Measurements from ENCODE around the gene PNPO. TPM values are rescaled to one million over a fixed set of nuclear protein-coding genes. Genes with fewer than 3 reads are reported as not detected.

Gene PNPO
- total and polyA plus RNA-seq, 2 of the 13 experiments (the other 11 are each of a cell fraction or from before 2014, with no cell fraction given), result 47.9 to 63.3 TPM

DNA sequence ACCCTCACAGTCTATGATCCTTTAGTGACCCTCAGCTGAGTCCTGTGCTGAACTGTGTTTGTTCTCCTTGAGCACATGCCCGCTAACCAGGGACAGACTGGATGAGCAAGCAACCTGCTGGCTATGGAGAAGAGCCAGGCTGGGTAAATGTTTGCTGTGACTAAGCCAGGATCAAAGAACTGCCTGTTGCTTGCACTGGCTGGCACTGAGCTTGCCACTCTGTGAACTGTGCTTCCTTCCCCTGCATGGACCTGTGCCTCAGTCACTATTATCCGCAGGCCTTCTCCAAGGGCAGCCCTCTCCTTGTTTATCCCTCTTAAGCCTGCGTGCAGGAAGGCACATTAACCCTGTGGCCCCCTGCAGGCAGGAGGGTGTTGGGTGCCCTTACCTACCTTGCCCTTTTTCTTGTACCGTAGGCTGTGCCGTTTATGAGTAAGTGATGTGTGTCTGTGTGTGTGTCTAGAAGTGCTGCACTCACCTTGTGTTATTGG, 7.4 kb downstream of the PNPO start (continued):
- TF ChIP-seq, protein P1, sequence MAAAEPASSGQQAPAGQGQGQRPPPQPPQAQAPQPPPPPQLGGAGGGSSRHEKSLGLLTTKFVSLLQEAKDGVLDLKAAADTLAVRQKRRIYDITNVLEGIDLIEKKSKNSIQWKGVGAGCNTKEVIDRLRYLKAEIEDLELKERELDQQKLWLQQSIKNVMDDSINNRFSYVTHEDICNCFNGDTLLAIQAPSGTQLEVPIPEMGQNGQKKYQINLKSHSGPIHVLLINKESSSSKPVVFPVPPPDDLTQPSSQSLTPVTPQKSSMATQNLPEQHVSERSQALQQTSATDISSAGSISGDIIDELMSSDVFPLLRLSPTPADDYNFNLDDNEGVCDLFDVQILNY (CRISPR knock-in tag; conservative IDR thresholded peaks at IDR 0.05), result no peak
- TF ChIP-seq, protein P2, sequence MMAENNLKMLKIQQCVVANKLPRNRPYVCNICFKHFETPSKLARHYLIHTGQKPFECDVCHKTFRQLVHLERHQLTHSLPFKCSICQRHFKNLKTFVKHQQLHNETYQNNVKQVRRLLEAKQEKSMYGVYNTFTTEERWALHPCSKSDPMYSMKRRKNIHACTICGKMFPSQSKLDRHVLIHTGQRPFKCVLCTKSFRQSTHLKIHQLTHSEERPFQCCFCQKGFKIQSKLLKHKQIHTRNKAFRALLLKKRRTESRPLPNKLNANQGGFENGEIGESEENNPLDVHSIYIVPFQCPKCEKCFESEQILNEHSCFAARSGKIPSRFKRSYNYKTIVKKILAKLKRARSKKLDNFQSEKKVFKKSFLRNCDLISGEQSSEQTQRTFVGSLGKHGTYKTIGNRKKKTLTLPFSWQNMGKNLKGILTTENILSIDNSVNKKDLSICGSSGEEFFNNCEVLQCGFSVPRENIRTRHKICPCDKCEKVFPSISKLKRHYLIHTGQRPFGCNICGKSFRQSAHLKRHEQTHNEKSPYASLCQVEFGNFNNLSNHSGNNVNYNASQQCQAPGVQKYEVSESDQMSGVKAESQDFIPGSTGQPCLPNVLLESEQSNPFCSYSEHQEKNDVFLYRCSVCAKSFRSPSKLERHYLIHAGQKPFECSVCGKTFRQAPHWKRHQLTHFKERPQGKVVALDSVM (CRISPR knock-in tag; IDR thresholded peaks at IDR 0.05), result no peak
- TF ChIP-seq ZNF232 (CRISPR knock-in tag; IDR thresholded peaks at IDR 0.05; ENCODE audit: borderline replicate concordance) (0 out of 2 replicates have a peak, but pooled peaks have one; percentile 42), ZNF850 (CRISPR knock-in tag; conservative IDR thresholded peaks at IDR 0.05) (no peak), FOXO1 (CRISPR knock-in tag; IDR thresholded peaks at IDR 0.05) (0 out of 2 replicates have a peak, but pooled peaks have one; percentile 78), HNRNPLL (IDR thresholded peaks at IDR 0.05; ENCODE audit: low read depth, low read length, poor library complexity, severe bottlenecking) (no peak), PPARG (CRISPR knock-in tag; conservative IDR thresholded peaks at IDR 0.05) (0 out of 2 replicates have a peak, but pooled peaks have one; percentile 20), XBP1 (CRISPR knock-in tag; IDR thresholded peaks at IDR 0.05) (no peak), ELF3 (CRISPR knock-in tag; IDR thresholded peaks at IDR 0.05) (peak; percentile 55; the same call in 1 of the 2 replicates), KAT2B (IDR thresholded peaks at IDR 0.05; ENCODE audit: borderline replicate concordance, low read depth, low read length) (no peak), SMC3 (IDR thresholded peaks at IDR 0.05; ENCODE audit: low read length) (peak; percentile 16; the same call in 1 of the 2 replicates), MIER3 (CRISPR knock-in tag; IDR thresholded peaks at IDR 0.05; ENCODE audit: borderline replicate concordance) (no peak), ZNF7 (CRISPR knock-in tag; IDR thresholded peaks at IDR 0.05) (no peak)
- TF ChIP-seq, protein P3, sequence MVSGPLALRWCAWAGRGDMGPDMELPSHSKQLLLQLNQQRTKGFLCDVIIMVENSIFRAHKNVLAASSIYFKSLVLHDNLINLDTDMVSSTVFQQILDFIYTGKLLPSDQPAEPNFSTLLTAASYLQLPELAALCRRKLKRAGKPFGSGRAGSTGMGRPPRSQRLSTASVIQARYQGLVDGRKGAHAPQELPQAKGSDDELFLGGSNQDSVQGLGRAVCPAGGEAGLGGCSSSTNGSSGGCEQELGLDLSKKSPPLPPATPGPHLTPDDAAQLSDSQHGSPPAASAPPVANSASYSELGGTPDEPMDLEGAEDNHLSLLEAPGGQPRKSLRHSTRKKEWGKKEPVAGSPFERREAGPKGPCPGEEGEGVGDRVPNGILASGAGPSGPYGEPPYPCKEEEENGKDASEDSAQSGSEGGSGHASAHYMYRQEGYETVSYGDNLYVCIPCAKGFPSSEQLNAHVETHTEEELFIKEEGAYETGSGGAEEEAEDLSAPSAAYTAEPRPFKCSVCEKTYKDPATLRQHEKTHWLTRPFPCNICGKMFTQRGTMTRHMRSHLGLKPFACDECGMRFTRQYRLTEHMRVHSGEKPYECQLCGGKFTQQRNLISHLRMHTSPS (CRISPR knock-in tag; IDR thresholded peaks at IDR 0.05; ENCODE audit: low read depth), result peak; percentile 100
- TF ChIP-seq, protein P4, sequence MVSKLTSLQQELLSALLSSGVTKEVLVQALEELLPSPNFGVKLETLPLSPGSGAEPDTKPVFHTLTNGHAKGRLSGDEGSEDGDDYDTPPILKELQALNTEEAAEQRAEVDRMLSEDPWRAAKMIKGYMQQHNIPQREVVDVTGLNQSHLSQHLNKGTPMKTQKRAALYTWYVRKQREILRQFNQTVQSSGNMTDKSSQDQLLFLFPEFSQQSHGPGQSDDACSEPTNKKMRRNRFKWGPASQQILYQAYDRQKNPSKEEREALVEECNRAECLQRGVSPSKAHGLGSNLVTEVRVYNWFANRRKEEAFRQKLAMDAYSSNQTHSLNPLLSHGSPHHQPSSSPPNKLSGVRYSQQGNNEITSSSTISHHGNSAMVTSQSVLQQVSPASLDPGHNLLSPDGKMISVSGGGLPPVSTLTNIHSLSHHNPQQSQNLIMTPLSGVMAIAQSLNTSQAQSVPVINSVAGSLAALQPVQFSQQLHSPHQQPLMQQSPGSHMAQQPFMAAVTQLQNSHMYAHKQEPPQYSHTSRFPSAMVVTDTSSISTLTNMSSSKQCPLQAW (CRISPR knock-in tag; IDR thresholded peaks at IDR 0.05), result no peak
- TF ChIP-seq, protein P5, sequence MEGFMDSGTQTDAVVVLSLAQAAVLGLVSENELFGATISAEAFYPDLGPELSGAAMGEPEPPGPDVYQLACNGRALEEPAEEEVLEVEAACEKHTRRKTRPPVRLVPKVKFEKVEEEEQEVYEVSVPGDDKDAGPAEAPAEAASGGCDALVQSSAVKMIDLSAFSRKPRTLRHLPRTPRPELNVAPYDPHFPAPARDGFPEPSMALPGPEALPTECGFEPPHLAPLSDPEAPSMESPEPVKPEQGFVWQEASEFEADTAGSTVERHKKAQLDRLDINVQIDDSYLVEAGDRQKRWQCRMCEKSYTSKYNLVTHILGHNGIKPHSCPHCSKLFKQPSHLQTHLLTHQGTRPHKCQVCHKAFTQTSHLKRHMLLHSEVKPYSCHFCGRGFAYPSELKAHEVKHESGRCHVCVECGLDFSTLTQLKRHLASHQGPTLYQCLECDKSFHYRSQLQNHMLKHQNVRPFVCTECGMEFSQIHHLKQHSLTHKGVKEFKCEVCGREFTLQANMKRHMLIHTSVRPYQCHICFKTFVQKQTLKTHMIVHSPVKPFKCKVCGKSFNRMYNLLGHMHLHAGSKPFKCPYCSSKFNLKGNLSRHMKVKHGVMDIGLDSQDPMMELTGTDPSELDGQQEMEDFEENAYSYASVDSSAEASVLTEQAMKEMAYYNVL (CRISPR knock-in tag; IDR thresholded peaks at IDR 0.05; ENCODE audit: borderline replicate concordance), result peak; percentile 37; the same call in 1 of the 2 replicates
- TF ChIP-seq, protein P6, sequence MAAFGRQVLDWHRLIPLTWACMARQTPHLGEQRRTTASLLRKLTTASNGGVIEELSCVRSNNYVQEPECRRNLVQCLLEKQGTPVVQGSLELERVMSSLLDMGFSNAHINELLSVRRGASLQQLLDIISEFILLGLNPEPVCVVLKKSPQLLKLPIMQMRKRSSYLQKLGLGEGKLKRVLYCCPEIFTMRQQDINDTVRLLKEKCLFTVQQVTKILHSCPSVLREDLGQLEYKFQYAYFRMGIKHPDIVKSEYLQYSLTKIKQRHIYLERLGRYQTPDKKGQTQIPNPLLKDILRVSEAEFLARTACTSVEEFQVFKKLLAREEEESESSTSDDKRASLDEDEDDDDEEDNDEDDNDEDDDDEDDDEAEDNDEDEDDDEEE (CRISPR knock-in tag; IDR thresholded peaks at IDR 0.05), result no peak
- TF ChIP-seq, protein P7, sequence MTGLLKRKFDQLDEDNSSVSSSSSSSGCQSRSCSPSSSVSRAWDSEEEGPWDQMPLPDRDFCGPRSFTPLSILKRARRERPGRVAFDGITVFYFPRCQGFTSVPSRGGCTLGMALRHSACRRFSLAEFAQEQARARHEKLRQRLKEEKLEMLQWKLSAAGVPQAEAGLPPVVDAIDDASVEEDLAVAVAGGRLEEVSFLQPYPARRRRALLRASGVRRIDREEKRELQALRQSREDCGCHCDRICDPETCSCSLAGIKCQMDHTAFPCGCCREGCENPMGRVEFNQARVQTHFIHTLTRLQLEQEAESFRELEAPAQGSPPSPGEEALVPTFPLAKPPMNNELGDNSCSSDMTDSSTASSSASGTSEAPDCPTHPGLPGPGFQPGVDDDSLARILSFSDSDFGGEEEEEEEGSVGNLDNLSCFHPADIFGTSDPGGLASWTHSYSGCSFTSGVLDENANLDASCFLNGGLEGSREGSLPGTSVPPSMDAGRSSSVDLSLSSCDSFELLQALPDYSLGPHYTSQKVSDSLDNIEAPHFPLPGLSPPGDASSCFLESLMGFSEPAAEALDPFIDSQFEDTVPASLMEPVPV (CRISPR knock-in tag; IDR thresholded peaks at IDR 0.05), result no peak; the same call in 1 of the 2 replicates
